ENCODE measurements around the gene DCBLD1.

DCBLD1 gene

GRCh38 chr6:117533775-117534174 is 51.3 kb downstream of the DCBLD1 start:
- no peaks in the 10 kb centered on the region for H3K9me3 ChIP-seq (replicated peaks in 1 of 2; ENCODE audit: control insufficient read depth in 2 of 2, insufficient read depth in 1 of 2, low read depth in 1 of 2, low read length in 2 of 2)
- H3K4me2 ChIP-seq (ENCODE audit: insufficient read depth, low read length, poor library complexity, severe bottlenecking), result no peak overlapping the region
- H3K27me3 ChIP-seq (ENCODE audit: control insufficient read depth in 3 of 3, insufficient read depth in 3 of 3, low read depth in 1 of 3, low read length in 3 of 3), result no peaks in the 10 kb centered on the region
- H2BK5ac ChIP-seq (ENCODE audit: low read length), result no peak overlapping the region
- H4K8ac ChIP-seq (ENCODE audit: low read depth, low read length), result no peak overlapping the region
- H3K4ac ChIP-seq (ENCODE audit: low read length), result no peak overlapping the region
- no peak overlapping the region for H3K18ac ChIP-seq (ENCODE audit: low read length)
- no peak overlapping the region for H3K23ac ChIP-seq (ENCODE audit: low read depth, low read length, poor library complexity)
- no peaks in the 10 kb centered on the region for H3K79me1 ChIP-seq (ENCODE audit: low read depth, low read length)
- H2AFZ ChIP-seq (ENCODE audit: low read length), result no peak overlapping the region
- no peak overlapping the region for H3K4me3 ChIP-seq (ENCODE audit: low read length in 2 of 2)
- H3K36me3 ChIP-seq (replicated peaks in 1 of 2; ENCODE audit: control insufficient read depth in 2 of 2, insufficient read depth in 2 of 2, low read length in 2 of 2), result peaks cover 0 to 4% of the 10 kb centered on the region in 2 donors
- no CpG with 5 or more reads among the region's 4 CpGs for WGBS, 2 donors (ENCODE audit: extremely low coverage in 2 of 2, insufficient read length in 2 of 2, insufficient replicate concordance in 1 of 2)
- H2BK15ac ChIP-seq (ENCODE audit: low read length), result no peak overlapping the region
- no peak overlapping the region for H3K27ac ChIP-seq (replicated peaks; ENCODE audit: low read length)
- no peak overlapping the region for H3K9ac ChIP-seq (ENCODE audit: low read depth, low read length, poor library complexity)
- H2BK120ac ChIP-seq (ENCODE audit: low read depth, low read length), result no peak overlapping the region
- H2BK12ac ChIP-seq (ENCODE audit: low read length), result no peak overlapping the region
- H3K14ac ChIP-seq (ENCODE audit: low read length), result no peak overlapping the region
- no peak overlapping the region for H2AK5ac ChIP-seq (ENCODE audit: low read depth, low read length)
- peaks cover 2 to 4% of the 10 kb centered on the region in 2 donors for H3K4me1 ChIP-seq (ENCODE audit: control insufficient read depth in 2 of 2, insufficient read depth in 1 of 2, low read depth in 1 of 2, low read length in 2 of 2)
- H4K91ac ChIP-seq (ENCODE audit: low read depth, low read length, poor library complexity), result no peak overlapping the region
- no peak for DNase-seq (ENCODE audit: low spot score)

DNA sequence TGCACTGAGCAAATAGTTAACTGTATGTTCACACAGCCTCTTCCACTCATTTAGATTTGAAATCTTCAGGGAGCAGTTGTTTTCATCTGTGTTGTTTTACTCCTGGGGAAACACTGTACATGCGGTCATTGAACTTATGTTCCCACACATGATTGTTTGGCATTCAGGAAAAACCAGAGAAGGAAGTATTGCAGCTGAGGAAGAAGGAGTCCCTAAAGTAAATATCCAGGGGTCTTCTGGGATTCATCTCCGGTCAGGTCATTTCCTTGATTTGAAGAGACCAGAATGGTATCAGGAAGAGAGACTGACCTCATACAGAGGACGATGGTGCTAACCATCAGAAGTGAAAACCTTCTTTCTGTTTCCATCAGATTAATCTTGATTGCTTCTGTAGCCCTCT is 52.5 kb downstream of the DCBLD1 start:
- H3K36me3 ChIP-seq (replicated peaks in 1 of 2; ENCODE audit: control insufficient read depth in 2 of 2, insufficient read depth in 2 of 2, low read length in 2 of 2), result peaks cover 0 to 10% of the 10 kb centered on the region in 2 donors
- no peak overlapping the region for H3K4me3 ChIP-seq (ENCODE audit: low read length in 2 of 2)

DNA sequence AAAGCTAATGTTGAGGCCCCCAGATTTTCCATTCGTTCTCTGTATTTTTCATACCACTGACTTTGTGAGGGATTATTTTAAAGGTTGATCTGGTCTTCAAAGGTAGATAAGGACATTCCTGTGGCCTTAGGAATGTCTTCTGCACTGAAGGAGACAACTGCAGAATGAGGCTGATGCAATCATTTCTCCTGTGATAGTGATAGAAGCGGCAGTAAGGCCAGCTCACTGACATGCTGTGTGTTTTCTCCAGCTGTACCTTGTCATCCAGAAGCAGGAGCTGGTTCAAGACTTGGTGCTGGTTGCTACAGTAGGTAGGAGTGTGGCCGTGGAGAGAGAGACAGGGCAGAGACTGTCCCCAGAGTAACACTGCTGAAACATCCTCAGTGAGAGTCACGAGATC is 53.8 kb downstream of the DCBLD1 start:
- H3K9me3 ChIP-seq (replicated peaks in 1 of 2; ENCODE audit: control insufficient read depth in 2 of 2, insufficient read depth in 1 of 2, low read depth in 1 of 2, low read length in 2 of 2), result no peaks in the 10 kb centered on the region
- H3K18ac ChIP-seq (ENCODE audit: low read length), result no peak overlapping the region
- no peak overlapping the region for H3K27ac ChIP-seq (replicated peaks; ENCODE audit: low read length)
- no CpG with 5 or more reads among the region's 4 CpGs for WGBS, 2 donors (ENCODE audit: extremely low coverage in 2 of 2, insufficient read length in 2 of 2, insufficient replicate concordance in 1 of 2)
- H2BK15ac ChIP-seq (ENCODE audit: low read length), result no peak overlapping the region
- H3K9ac ChIP-seq (ENCODE audit: low read depth, low read length, poor library complexity), result no peak overlapping the region
- no peak overlapping the region for H2BK120ac ChIP-seq (ENCODE audit: low read depth, low read length)
- no peak overlapping the region for H2BK12ac ChIP-seq (ENCODE audit: low read length)
- H4K8ac ChIP-seq (ENCODE audit: low read depth, low read length), result no peak overlapping the region
- H2BK5ac ChIP-seq (ENCODE audit: low read length), result no peak overlapping the region
- peaks cover 0 to 4% of the 10 kb centered on the region in 2 donors for H3K4me1 ChIP-seq (ENCODE audit: control insufficient read depth in 2 of 2, insufficient read depth in 1 of 2, low read depth in 1 of 2, low read length in 2 of 2)
- peaks cover 0 to 21% of the 10 kb centered on the region in 2 donors for H3K36me3 ChIP-seq (replicated peaks in 1 of 2; ENCODE audit: control insufficient read depth in 2 of 2, insufficient read depth in 2 of 2, low read length in 2 of 2)
- H3K4me3 ChIP-seq (ENCODE audit: low read length in 2 of 2), result no peak overlapping the region
- no peak overlapping the region for H3K23ac ChIP-seq (ENCODE audit: low read depth, low read length, poor library complexity)
- H3K14ac ChIP-seq (ENCODE audit: low read length), result no peak overlapping the region
- H2AFZ ChIP-seq (ENCODE audit: low read length), result no peak overlapping the region
- no peak for DNase-seq (ENCODE audit: low spot score)
- H4K91ac ChIP-seq (ENCODE audit: low read depth, low read length, poor library complexity), result no peak overlapping the region
- no peak overlapping the region for H3K4ac ChIP-seq (ENCODE audit: low read length)
- no peak overlapping the region for H3K4me2 ChIP-seq (ENCODE audit: insufficient read depth, low read length, poor library complexity, severe bottlenecking)
- H3K27me3 ChIP-seq (ENCODE audit: control insufficient read depth in 3 of 3, insufficient read depth in 3 of 3, low read depth in 1 of 3, low read length in 3 of 3), result no peaks in the 10 kb centered on the region
- no peak overlapping the region for H2AK5ac ChIP-seq (ENCODE audit: low read depth, low read length)
- H3K79me1 ChIP-seq (ENCODE audit: low read depth, low read length), result no peaks in the 10 kb centered on the region

More for the DNA sequence above, 52.5 kb downstream of the DCBLD1 start:
- DNase-seq (ENCODE audit: low spot score), result no peak
- H2BK15ac ChIP-seq (ENCODE audit: low read length), result no peak overlapping the region
- WGBS, 2 donors (ENCODE audit: extremely low coverage in 2 of 2, insufficient read length in 2 of 2, insufficient replicate concordance in 1 of 2), result no CpG with 5 or more reads among the region's 3 CpGs
- H2BK120ac ChIP-seq (ENCODE audit: low read depth, low read length), result no peak overlapping the region
- H3K4ac ChIP-seq (ENCODE audit: low read length), result no peak overlapping the region
- H2BK5ac ChIP-seq (ENCODE audit: low read length), result no peak overlapping the region
- H3K9me3 ChIP-seq (replicated peaks in 1 of 2; ENCODE audit: control insufficient read depth in 2 of 2, insufficient read depth in 1 of 2, low read depth in 1 of 2, low read length in 2 of 2), result no peaks in the 10 kb centered on the region
- H3K79me1 ChIP-seq (ENCODE audit: low read depth, low read length), result no peaks in the 10 kb centered on the region
- no peak overlapping the region for H3K9ac ChIP-seq (ENCODE audit: low read depth, low read length, poor library complexity)
- H3K27ac ChIP-seq (replicated peaks; ENCODE audit: low read length), result no peak overlapping the region
- H4K8ac ChIP-seq (ENCODE audit: low read depth, low read length), result no peak overlapping the region
- H3K23ac ChIP-seq (ENCODE audit: low read depth, low read length, poor library complexity), result no peak overlapping the region
- no peak overlapping the region for H2AK5ac ChIP-seq (ENCODE audit: low read depth, low read length)
- no peak overlapping the region for H3K4me2 ChIP-seq (ENCODE audit: insufficient read depth, low read length, poor library complexity, severe bottlenecking)
- peaks cover 2 to 4% of the 10 kb centered on the region in 2 donors for H3K4me1 ChIP-seq (ENCODE audit: control insufficient read depth in 2 of 2, insufficient read depth in 1 of 2, low read depth in 1 of 2, low read length in 2 of 2)
- no peaks in the 10 kb centered on the region for H3K27me3 ChIP-seq (ENCODE audit: control insufficient read depth in 3 of 3, insufficient read depth in 3 of 3, low read depth in 1 of 3, low read length in 3 of 3)
- no peak overlapping the region for H2BK12ac ChIP-seq (ENCODE audit: low read length)
- H3K14ac ChIP-seq (ENCODE audit: low read length), result no peak overlapping the region
- no peak overlapping the region for H4K91ac ChIP-seq (ENCODE audit: low read depth, low read length, poor library complexity)
- no peak overlapping the region for H3K18ac ChIP-seq (ENCODE audit: low read length)
- H2AFZ ChIP-seq (ENCODE audit: low read length), result no peak overlapping the region

DNA sequence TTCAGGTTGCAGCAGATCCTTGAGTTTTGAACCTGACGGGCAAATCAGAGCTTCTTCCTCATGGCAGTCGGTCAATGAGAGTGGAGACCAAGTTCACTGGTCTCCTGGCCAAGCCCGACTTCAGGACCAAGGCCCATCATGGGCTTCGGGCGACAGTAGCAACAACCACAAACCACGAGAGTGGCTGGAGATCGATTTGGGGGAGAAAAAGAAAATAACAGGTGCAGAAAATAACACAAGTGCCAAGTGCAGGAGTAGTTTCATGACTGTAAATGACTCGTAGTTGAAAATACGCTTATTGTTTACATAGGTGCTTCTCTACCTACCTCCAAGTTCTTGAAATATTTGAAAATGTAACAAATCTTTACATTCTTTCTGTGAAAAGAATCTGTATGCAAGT is 56.1 kb downstream of the DCBLD1 start:
- no CpG with 5 or more reads among the region's 9 CpGs for WGBS, 2 donors (ENCODE audit: extremely low coverage in 2 of 2, insufficient read length in 2 of 2, insufficient replicate concordance in 1 of 2)

More for the DNA sequence above, 56.1 kb downstream of the DCBLD1 start:
- Histone ChIP-seq H2BK12ac (ENCODE audit: low read length) (no peak overlapping the region), H2AK5ac (ENCODE audit: low read depth, low read length) (no peak overlapping the region), H3K18ac (ENCODE audit: low read length) (no peak overlapping the region), H3K23ac (ENCODE audit: low read depth, low read length, poor library complexity) (no peak overlapping the region), H4K91ac (ENCODE audit: low read depth, low read length, poor library complexity) (no peak overlapping the region), H2AFZ (ENCODE audit: low read length) (no peak overlapping the region), H3K9me3 (replicated peaks in 1 of 2; ENCODE audit: control insufficient read depth in 2 of 2, insufficient read depth in 1 of 2, low read depth in 1 of 2, low read length in 2 of 2) (no peaks in the 10 kb centered on the region), H3K27ac (replicated peaks; ENCODE audit: low read length) (no peak overlapping the region), H3K9ac (ENCODE audit: low read depth, low read length, poor library complexity) (no peak overlapping the region), H3K79me1 (ENCODE audit: low read depth, low read length) (no peaks in the 10 kb centered on the region), H2BK5ac (ENCODE audit: low read length) (no peak overlapping the region), H2BK15ac (ENCODE audit: low read length) (no peak overlapping the region), H2BK120ac (ENCODE audit: low read depth, low read length) (no peak overlapping the region), H3K4ac (ENCODE audit: low read length) (no peak overlapping the region), H3K4me1 (ENCODE audit: control insufficient read depth in 2 of 2, insufficient read depth in 1 of 2, low read depth in 1 of 2, low read length in 2 of 2) (no peaks in the 10 kb centered on the region), H3K36me3 (replicated peaks in 1 of 2; ENCODE audit: control insufficient read depth in 2 of 2, insufficient read depth in 2 of 2, low read length in 2 of 2) (peaks cover 0 to 22% of the 10 kb centered on the region in 2 donors), H3K4me3 (ENCODE audit: low read length in 2 of 2) (no peak overlapping the region), H3K4me2 (ENCODE audit: insufficient read depth, low read length, poor library complexity, severe bottlenecking) (no peak overlapping the region), H3K27me3 (ENCODE audit: control insufficient read depth in 3 of 3, insufficient read depth in 3 of 3, low read depth in 1 of 3, low read length in 3 of 3) (no peaks in the 10 kb centered on the region), H3K14ac (ENCODE audit: low read length) (no peak overlapping the region), H4K8ac (ENCODE audit: low read depth, low read length) (no peak overlapping the region)
- no peak for DNase-seq (ENCODE audit: low spot score)
